Measurements from ENCODE around the gene ATP6V0E1.

DNA sequence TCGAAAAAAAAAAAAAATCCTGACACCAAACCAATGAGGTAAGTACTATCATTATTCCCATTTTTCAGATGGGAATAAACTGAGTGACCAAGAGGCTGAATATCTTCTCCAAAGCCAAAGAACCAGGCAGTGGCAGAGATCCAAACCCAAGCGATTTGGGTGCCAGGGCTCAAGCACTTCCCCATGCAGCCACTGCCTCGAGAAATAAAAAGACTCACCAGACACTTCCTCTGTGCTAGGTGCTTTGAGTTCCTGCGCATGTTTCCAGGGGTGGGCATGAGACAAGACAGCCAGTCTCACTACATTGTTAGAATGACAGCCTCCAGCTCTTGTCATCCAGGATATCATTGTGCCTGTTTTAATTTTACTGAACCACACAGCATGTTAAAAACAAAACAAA, 26.6 kb upstream of the ATP6V0E1 start:
- TF ChIP-seq, protein P1, sequence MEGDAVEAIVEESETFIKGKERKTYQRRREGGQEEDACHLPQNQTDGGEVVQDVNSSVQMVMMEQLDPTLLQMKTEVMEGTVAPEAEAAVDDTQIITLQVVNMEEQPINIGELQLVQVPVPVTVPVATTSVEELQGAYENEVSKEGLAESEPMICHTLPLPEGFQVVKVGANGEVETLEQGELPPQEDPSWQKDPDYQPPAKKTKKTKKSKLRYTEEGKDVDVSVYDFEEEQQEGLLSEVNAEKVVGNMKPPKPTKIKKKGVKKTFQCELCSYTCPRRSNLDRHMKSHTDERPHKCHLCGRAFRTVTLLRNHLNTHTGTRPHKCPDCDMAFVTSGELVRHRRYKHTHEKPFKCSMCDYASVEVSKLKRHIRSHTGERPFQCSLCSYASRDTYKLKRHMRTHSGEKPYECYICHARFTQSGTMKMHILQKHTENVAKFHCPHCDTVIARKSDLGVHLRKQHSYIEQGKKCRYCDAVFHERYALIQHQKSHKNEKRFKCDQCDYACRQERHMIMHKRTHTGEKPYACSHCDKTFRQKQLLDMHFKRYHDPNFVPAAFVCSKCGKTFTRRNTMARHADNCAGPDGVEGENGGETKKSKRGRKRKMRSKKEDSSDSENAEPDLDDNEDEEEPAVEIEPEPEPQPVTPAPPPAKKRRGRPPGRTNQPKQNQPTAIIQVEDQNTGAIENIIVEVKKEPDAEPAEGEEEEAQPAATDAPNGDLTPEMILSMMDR (IDR thresholded peaks at IDR 0.05; ENCODE audit: insufficient read depth, low read length, poor library complexity, severe bottlenecking) = no peak
- no peak for TF ChIP-seq EZH2phosphoT487 (conservative IDR thresholded peaks at IDR 0.05; ENCODE audit: low read length)

Measured in SU-DHL-6 (cell line).